Cardiac fibroblast (primary cell): Measurements from ENCODE around the gene LIPC.

Experiments used
- DNase-seq, 2 donors: peaks; one replicate each; pipeline versions ENCODE4 v3.0.0 to v3.0.0-alpha.2; 2010; ENCODE audit warnings: low read depth in 2 of 2
- H3K4me3 ChIP-seq, 2 donors: replicated peaks in 1 of 2; 1 replicate in 1 of 2; 2 replicates in 1 of 2; pipeline ENCODE4 v1.5.1; 2011; ENCODE audit warnings: low read depth in 2 of 2, low read length in 2 of 2, mild to moderate bottlenecking in 2 of 2, moderate library complexity in 1 of 2
- TF ChIP-seq, protein P1 (sequence below): IDR thresholded peaks from one replicate; pipeline ENCODE4 v1.5.1; 2011; ENCODE audit warnings: low read depth, mild to moderate bottlenecking, low read length, inconsistent platforms

Gene LIPC

GRCh38 chr15:58423205-58423604, 8.6 kb upstream of the LIPC start:
- no peak for DNase-seq
- H3K4me3 ChIP-seq: no peak overlapping the region
- TF ChIP-seq, protein P1, sequence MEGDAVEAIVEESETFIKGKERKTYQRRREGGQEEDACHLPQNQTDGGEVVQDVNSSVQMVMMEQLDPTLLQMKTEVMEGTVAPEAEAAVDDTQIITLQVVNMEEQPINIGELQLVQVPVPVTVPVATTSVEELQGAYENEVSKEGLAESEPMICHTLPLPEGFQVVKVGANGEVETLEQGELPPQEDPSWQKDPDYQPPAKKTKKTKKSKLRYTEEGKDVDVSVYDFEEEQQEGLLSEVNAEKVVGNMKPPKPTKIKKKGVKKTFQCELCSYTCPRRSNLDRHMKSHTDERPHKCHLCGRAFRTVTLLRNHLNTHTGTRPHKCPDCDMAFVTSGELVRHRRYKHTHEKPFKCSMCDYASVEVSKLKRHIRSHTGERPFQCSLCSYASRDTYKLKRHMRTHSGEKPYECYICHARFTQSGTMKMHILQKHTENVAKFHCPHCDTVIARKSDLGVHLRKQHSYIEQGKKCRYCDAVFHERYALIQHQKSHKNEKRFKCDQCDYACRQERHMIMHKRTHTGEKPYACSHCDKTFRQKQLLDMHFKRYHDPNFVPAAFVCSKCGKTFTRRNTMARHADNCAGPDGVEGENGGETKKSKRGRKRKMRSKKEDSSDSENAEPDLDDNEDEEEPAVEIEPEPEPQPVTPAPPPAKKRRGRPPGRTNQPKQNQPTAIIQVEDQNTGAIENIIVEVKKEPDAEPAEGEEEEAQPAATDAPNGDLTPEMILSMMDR: no peak

DNA sequence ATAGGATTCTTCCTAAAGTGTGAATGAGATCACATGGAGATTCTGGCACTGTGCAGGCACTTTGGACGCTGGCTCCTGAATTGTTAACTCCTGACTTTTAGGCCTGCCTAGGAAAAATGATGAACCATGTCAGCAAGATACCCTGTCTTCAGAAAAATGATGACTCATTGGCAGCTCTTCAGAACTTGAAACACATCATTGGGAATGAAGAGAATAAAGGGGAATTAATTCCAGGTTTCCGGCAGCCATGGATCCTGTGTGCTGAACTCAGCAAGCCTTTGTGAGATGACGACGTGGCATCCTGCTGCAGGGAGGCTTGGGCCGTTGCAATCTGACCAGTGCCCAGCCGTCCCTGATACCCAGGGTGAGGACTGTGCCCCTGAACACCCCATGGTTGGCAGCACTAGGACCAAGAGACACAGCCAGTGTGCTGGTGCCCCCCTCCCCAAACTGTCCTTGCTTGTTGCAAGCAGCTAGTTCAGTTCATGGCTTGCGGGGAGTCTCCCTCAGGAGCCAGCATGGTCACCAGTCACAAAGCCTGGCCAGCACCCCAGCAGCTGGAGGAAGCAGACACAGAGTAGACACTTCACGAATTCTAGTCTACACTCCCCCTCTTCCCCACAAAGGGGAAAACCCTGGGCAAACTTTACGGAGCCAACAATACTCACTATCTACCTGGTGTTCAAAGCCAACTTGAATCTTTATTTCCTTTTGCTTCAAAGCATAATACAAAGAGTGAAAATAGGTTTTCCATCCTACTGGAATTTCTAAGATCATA, 7.8 kb upstream of the LIPC start:
- H3K4me3 ChIP-seq: no peak overlapping the region
- TF ChIP-seq, protein P1: no peak
- DNase-seq: peak in 1 of 2 donors; percentile 43

- H3K4me3 ChIP-seq: no peak overlapping the region
- TF ChIP-seq, protein P1: no peak
Observed at GRCh38 chr15:58424722-58425121, 7.1 kb upstream of the LIPC start.

GRCh38 chr15:58425185-58425584, 6.6 kb upstream of the LIPC start:
- TF ChIP-seq, protein P1: no peak
- DNase-seq: no peak
- H3K4me3 ChIP-seq: no peak overlapping the region

More at GRCh38 chr15:58424722-58425121, 7.1 kb upstream of the LIPC start:
- DNase-seq: no peak

- TF ChIP-seq, protein P1: no peak
- H3K4me3 ChIP-seq: no peak overlapping the region
- DNase-seq: no peak
Observed at GRCh38 chr15:58425834-58426233, 6.0 kb upstream of the LIPC start.

DNA sequence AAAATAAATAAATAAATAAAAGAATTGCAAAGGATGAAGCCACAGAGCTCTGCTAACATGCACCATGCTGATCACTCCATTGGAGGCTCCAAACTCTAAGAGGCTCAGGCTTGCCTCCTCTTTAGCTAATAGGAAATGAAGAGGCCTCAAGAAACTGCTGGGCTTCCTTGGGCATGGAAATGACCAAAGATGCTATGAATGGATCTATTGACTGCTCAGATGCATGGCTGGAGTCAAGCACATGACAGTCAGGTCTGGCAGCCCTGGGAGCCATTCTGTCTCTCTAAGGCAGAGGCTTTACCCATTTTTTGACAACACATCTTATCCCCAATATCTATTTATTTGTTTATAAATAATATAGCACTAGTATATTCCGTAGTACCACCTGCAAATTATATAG, 5.3 kb upstream of the LIPC start:
- TF ChIP-seq, protein P1: no peak
- no peak for DNase-seq
- H3K4me3 ChIP-seq: no peak overlapping the region
